NCI-H748 (cell line): ENCODE results near the gene ADIPOR2.

Experiments
- DNase-seq: peaks from one replicate; lab custom pipeline; 2025; ENCODE audit not compliant: unreplicated experiment; lab: John Stamatoyannopoulos, UW

ADIPOR2 gene

DNA sequence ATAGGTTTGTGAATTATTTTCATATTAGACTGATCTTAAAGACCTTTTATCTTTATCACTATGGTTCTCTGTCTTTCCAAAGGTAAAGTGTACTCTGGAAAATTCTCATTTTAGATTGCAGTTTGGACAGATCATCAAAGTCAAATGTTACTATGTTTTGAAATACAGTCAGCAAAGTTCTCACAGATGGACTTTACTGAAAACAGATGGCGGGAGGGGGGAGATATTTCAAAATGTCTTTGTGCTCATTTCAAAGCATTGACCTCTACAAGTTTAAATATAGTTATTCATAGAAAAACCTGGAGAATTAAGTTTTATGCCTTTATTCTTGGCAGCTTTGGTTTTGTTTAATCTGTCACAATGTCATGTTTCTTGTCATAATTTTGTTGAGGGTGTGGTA is 77.7 kb downstream of the ADIPOR2 start:
- DNase-seq, result no peak

DNA sequence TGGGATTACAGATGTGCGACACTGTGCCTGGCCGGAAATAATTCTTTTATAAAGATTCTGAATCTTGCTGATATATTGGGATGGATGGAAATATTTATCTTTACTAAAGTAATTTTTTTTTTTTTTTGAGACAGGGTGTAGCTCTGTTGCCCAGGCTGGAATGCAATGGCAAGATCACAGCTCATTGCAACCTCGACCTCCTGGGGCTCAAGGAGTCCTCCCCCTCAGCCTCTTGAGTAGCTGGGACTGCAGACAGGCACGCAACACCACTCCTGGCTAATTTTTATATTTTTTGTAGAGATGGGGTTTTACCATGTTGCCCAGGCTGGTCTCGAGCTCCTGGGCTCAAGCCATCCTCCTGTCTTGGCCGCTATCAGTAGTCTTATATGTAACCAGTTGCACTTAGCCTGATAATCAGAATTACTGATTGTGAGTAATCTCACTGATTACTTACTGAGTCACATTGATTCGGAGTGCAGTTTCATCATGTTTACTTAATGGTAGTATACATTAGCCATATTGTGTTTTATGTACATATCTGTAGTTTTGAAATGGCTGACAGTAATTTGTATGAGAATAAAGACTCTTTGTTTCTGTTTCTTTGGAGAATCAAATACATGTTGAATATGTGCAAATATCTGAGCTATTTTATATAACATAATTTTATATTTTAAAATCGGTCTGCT is 79.1 kb downstream of the ADIPOR2 start:
- no peak for DNase-seq

DNA sequence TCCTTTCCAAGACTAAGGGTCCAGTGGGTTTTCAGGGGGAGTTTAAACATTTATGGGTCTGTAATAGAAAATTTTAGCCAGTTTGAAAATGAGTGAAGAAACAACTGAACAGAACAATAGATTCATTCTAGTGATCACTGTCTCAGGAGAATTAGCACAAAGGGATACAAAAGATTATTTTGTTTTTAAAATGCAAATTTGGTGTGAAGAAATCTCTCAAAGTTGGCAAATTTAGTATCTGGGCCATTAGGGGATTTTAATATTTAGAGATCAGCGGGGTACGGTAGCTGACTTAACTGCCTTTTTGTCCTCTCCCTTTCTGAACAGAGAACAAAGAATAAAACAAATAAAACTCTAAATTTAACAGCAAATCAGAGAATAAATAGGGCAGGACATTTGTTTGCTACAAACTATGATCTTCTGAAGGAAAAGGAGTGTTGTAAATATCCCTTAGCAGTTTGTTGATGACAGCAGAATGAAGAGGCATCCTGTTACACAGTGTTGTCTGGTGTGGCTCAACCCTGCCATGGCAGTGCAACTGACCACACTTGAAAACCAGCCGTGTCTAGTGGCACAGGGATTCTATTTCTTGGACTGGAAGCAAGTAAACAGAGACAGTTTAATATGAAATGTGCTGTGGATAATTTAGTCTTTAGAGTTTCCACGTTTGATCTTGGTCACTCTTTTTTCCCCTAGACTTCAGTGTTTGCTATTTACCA is 83.2 kb downstream of the ADIPOR2 start:
- no peak for DNase-seq

DNA sequence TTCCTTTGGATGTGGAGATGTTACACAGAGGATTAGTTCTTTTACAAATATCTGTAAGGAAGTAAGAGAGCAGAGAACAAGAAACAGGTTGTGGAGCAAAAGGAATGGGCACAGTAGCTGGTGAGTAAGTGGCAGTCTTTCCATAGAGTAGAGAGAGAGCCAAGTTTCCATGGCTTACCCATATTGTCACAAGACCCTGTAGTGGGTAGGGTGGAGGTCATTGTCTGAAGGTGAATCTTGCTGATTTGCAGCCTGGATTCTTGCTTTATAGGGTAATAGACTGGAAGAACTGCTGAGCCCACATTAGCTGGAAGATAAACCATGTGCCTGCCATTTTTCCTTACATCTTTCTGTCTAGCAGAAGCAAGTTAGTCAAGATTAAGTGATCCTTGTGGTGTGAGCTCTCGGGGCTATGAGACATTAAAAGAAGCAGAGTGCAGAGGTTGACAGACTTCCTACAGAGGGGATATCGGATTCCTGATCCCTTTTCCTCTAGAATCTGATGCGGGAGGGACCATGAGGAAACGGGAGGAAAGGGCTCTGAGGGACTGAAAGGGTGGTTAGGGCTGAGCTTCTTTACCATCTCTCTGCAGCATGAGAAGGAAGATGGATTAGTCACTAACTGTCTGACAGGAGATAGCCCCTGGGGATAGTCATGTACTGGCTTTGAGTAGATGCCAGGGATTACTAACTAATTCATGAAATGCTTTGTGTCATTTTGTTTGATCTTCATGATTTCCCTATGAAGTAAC is 85.5 kb downstream of the ADIPOR2 start:
- DNase-seq, result no peak

DNA sequence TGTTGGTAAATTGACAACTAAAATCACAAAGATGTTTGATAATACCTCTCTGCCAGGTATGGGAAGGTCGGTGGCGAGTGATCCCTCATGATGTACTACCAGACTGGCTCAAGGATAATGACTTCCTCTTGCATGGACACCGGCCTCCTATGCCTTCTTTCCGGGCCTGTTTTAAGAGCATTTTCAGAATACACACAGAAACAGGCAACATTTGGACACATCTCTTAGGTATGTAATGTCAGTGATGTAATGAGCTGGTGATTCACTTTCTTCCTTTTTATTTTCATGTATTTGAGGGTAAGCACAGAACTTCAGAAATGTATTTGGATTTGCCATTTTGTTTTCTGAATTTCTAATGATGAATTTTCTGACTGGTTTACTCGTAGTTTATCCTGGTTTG is 86.9 kb downstream of the ADIPOR2 start:
- no peak for DNase-seq

DNA sequence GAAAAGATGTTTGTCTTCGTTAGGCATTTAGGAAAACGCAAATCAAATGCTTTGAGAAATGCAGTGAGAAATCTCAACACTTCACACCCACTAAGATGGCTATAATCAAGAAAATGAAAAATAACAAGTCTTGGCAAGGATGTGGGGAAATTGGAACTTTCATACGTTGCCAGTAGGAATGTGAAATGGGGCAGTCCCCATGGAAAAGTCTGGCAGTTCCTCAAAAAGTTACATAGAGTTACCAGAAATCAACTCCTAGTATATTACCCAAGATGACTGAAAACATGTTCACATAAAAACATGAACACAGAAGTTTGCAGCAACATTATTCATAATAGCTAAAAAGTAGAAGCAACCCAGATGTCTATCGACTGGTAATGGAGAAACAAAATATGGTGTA is 88.0 kb downstream of the ADIPOR2 start:
- no peak for DNase-seq

DNA sequence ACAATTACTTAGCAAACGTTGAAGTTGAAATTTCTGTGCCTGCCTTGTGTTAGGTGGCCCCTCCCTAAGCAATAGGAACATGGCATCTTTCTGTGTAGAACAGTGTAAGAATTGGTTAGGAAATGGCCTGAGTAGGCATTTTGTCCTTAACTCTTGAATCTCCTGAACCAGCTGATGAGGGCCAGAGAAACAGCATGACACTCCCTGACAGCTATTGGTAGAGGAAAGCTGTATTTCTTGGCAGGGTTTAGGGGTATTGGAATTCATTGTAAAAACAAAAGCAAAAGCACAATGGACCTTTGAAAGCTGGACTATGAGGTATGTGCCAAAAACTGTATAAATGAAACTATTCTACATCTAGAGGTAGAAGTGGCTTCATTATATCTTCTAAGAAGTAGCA is 88.9 kb downstream of the ADIPOR2 start:
- DNase-seq, result no peak

DNA sequence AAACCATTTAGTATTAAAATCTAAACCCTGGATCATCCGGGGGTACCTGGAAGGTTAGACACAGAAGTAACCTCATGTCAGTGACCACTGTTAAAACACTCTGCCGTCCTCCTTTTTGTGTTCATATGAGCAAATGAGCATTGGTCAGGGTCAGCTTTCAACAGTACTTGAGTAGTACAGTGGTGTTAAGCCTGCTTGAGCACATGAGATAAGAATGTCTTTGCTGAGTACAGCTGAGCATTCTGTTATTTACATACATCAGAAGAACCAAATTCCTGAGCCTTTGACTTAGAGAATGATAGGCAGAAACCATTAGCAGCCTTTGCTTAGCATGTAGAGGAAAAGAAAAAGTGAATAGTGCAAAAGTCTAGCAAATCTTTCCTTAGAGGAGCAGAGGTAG is 90.9 kb downstream of the ADIPOR2 start:
- no peak for DNase-seq

DNA sequence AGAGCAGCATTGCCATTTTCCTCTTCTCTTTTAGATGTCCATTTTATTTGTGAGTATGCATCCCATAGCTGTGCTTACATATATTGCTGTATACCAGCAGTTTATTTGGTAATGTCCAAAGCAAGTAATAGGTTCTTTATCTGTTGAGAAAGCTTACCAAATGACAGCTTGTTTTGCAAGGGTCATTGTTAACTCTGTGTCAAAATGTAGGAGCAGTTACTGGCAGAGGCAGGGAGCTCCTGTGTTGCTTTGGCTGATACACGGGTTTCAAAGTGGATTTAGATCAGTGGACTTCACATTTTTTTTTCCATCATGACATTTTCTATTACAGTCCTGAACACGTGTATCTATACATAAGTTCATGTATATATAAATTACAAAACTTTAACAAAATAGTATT is 91.3 kb downstream of the ADIPOR2 start:
- DNase-seq, result no peak

DNA sequence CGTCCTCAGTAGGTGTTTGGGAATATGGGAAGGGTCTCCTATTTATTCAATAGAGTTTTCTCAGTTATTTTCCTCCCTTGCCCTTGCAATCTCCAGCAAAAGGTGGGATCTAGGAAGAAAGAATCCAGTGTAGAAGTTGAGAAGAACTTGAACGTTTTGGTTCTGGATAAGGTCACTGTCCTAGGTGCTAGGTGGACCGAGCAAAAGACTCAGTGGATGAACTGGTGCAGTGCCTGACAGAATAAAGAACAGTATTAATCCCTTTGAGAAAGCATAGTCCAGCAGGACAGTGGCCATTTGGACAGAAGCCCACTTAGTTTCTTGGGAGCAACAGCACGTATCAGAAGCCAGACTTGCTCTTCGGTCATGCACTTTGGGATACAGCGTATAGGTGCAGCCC is 96.8 kb downstream of the ADIPOR2 start:
- DNase-seq, result no peak

DNA sequence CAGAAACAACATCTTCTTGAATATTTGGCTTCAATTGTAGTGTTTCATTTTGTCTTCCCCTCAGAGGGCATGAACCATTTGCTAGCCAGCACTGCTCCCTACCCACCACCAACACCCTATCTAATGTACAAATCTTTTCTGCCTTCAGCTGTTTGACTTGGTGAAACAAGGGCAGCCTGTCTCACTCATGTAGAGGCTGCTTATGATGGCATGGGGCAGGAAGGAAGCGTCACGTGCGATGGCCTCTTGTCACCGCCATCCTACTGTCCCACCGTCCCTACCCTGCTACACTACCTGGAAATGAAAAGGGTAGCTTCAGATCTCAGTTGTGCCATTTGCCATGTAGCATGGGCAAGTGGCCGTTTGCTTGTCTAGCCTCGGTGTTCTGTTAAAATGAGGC is 99.6 kb downstream of the ADIPOR2 start:
- DNase-seq, result no peak

DNA sequence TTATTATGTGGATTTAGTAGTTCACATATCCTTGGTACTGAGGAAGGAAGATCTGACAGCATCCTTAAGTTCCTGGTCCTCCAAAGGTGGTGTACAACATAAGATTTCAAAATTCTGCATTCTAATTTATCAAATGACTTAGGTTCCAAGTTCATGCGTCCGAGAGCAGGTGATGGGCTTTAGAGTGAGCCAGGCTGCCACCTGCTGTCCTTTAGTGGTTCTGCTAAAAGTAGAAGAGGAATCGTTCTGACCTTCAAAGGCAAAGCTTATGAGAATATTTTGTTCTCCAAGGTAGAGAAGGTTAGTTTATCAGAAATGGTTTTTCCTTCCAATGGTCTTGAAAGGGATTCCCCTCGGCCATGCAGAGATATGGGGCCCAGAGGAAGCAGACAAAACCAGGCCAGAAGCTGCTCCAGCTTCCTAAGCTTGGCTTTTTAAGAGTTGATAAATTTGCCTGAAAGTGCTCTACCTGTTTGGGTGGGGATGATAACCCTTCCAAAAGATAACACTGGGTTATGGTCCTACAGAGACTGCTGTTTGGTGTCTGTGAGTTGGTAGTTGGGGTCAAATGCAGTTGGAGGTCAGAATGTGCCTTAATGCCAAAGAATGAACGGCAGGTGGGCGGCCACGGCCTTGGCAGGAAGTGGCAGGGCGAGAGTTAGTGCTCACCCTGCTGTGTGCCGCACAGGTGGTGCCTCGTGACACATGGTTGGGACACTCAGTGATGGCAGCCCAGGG is 100.4 kb downstream of the ADIPOR2 start:
- DNase-seq, result peak; percentile 55

DNA sequence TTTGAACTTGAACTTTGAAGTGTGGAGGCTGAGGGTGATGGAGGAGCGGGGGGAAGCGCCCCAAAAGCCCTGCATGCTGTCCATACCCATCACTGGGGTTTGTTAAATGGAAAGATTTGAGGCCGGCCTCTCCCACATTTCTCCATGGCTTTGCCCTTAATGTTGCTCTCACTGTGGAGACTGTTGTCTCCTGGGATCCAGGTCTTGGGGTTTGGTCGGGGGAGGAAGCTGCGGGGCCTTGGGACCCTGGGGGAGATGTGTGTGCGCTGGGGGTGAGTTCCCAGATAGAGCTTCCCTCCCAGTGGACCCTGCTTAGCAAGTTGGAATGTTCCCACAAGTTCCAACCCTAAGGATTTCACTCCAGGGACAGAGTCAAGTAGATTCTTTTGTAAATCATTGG is 101.5 kb downstream of the ADIPOR2 start:
- DNase-seq, result no peak

DNA sequence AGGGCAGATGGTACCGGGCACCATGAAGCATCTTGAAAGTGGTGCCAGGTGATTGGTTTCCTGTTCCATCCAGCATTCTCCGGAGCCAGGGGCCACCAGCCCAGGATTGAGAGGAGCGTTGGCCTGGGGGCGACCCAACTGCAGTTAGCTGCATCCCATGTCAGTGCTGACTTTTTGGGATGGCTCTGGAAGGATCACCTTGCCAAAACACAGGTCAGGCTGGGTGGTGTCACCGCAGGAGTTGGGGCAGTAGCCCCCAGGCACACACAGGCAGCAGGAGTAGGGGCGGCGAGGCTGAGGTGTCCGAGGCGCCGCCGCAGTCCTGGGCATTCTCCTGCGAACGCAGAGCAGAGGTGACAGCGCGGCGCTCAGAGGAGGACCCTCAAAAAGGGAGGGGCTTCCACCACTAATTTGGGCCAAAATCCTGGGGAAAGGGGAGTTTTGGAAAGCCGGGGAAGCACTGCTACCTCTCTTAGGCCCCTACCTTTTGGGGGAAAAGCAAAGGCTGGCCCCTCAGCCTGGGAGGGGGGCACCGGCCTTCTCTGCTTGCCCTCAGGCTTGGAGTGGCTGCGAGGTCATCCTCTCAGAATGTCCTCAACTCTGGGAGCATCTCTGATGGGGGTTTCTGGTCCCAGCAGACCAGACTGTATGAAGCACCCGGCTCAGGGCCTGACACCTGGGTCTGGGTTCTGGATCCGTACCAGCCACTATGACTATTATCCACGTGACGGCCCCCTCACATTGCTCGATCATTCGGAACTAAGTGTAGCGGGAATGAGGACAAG is 102.7 kb downstream of the ADIPOR2 start:
- DNase-seq, result no peak

DNA sequence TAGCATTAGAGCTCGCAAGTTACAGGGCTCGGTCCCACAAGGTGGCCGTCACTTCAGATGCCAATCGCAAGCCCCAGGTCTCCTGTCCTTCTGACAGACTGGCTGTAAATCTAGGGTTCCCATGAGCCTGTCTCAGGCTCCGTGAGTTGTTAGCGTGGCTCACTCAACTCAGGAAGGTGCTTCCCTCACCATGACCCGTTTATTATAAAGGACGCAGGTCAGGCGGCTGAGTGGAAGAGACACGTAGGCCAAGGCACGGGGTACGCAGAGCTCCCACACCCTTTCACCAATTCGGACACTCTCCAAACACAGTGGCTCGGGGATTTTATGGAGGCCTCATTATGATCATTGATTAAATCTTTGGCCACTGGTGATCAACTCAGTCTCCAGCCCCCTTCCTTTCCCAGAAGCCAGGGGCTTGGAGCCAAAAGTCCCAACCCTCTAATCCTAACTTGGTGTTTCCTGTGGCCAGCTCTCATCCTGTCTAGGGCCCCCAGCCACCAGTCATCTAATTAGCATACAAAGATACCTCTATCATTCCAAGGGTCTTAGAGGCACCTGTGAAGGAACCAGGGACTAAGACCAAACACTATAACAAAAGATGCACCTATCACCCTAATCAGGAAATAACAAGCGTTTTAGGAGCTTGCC is 103.7 kb downstream of the ADIPOR2 start:
- no peak for DNase-seq

DNA sequence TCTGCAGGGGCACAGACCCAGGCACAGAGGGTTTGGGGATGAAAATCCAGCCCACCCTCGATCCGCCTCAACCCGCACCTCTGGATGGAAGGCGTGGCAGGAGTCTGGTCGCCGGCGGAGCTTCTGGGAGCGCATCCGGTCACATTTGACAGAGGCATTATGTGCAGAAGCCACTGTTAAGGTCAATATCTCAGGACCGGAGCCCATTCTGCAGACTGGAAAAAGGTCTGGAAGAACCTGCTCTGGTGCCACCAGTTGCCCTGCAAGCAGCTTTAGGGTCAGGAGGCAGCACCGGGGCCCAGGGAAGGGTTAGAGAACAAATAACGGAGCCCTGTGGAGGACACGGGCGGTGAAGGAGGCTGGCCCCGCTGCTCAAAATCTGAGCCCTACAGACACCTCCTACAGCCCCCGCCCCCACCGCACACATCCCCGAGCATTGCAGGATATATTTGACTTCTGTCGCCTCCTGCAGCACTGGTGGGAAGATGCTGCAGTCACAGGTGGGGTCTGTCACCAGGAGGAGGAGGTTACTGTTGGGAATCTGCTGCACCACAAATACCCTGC is 104.4 kb downstream of the ADIPOR2 start:
- DNase-seq, result peak; percentile 4

DNA sequence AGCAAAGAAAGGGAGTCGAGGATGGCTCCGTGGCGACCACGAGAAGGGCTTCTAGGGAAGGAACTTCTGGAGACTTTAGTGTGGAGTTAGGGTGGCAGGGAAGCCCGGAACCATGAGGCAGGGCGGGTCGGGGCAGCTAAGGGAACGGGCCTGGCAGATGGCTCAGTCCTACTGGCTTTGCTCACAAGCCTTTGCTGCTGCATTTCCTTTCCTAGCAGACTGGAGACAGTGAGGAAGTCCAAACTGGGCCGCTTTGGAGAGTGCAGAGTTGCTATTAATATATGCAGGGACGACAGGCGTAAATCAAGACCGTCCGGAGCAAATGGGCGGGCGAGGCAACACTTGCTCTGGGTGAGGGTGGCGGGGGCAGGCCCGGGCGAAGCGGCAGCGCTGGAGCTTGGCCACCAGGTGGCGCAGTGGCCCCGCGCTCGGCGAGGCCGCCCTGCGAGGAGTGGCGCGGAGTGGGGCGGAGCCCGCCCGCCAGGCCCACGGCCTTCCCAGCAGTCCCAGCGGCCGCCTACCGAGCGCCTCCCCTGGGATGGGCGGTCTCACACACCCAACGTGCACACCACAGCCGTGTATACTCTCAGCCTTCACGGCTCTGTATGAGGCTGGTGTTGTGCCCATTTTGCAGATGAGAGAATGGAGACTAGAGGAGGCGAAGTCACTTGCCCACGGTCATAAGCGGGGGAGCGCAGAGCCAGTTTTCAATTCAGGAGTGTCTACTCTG is 105.1 kb downstream of the ADIPOR2 start:
- peak; percentile 81 for DNase-seq

DNA sequence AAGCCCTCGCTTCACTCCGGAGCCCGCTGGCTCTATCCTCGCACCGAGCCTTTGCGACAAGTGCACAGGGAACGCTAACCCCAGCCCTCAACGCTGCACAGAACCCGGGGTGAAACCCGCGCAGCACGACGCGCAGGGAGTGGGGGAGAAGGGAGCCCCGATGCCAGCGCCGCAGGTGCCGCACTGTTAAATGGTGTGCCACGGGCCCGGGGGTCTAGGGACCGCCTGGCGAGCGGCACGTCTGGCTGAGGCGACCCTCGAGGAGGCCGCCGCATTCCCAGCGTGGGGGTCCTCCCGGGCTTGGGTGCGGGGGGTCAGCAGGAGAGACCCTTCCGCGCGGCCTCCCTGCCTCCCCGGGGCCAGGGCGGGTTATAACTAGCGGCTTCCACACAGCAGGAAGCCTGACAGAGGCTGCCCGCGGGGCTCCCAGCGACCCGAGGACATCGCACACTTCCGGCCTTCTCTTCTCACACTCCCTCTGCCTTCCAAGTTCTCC is 105.7 kb downstream of the ADIPOR2 start:
- no peak for DNase-seq
